ENCODE results near the gene GSTA3.
"Not testable (repeated sequence)": the region's sequence is repeated elsewhere in the genome, so short reads cannot be mapped to it uniquely, and the experiment has no call there.

Gene GSTA3

DNA sequence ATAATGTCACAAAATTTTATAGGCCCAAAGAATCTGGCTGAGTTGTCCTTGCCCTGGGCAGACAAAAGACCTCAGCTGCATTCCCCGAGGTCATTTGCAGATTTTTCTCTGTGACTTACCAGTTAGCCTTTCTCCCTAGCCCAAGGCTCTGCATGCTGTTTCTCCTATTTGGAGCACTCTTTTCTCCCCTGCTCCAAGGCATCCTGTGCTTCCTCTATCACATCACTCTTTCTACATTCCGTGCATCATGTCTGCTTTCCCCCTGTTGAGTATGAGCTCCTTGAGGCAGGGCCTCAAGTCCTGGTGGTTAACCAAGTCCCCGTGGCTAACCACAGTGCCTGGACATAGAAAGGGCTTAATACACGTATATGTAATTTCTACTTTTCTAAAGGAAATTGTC is 593 bp upstream of the GSTA3 start:
- no peak for DNase-seq

- DNase-seq, result no peak
Observed at GRCh38 chr6:52909131-52909530, 367 bp downstream of the GSTA3 start.

DNA sequence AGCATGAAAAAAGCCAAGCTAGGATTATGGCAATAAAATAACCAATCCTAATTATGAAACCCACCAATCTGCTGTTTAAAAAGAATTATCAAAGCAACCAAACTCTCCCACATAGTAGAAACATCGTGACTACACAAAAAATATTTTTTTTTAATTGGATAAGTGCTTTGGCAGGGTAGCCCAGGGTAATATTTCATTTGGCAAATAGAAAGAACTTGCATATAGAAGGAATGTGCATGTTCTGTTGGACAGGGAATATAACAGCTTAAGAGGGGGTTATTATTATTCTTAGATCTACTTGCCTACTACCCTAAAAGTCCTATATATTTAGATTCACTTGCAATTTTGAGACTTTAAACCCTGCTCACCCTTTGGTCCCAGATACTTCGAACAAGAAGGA is 972 bp downstream of the GSTA3 start:
- DNase-seq, result no peak

DNA sequence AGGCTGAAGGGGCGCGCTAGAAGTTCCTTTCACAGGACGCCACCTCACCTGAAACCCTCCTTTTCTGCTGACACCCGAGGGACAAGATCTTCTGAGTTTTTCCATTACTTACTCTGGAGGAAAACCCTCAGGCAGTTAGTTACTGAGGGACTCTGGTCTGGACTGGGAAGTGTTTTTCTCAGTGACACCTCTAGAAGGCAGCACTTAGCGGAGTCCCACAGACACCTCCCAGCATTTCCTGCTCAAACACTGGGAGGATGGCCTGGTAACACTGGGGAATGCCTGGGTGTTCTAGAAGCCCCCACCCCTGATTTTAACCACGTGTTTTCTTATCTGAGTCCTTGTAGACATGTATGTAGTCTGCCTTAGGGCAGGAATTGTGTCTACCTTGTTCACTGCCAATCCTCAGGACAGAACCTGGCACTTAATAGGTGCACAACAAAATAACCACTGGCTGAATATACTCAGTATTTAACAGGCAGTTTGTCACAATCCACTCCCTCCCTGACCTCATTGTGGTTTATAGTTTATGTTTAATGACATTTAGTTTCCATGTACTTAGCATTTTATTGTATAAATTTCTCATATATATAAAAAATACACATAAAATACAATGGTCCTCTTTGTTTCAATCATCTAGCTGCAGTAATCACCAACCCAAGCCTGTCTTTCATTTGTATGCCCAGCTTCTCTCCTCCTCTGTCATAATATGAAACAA is 4.8 kb downstream of the GSTA3 start:
- DNase-seq, result no peak

GRCh38 chr6:52900536-52900935 is 9.0 kb downstream of the GSTA3 start:
- DNase-seq, result no peak

DNA sequence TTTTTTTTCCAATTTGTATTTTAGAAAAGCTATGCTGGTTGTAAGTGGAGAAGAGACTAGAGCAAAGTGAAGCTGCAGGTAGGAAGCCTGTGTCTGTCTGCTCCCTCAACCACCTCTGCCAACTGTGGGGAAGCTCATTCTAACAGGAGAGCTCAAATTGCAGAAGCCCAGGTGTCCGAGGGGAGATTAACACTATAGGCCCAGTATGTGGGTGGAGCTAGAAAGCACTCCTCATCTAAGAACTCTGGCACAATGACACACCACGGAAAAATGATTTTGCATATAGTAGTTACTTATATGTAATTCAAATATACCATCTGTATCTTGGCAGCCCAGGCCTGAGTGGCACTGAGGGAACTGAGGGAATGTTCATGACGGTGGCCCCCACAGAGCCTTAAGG is 13.7 kb downstream of the GSTA3 start:
- not testable (repeated sequence) for DNase-seq

- no peak for DNase-seq
Observed at GRCh38 chr6:52894285-52894684, 15.2 kb downstream of the GSTA3 start.

DNA sequence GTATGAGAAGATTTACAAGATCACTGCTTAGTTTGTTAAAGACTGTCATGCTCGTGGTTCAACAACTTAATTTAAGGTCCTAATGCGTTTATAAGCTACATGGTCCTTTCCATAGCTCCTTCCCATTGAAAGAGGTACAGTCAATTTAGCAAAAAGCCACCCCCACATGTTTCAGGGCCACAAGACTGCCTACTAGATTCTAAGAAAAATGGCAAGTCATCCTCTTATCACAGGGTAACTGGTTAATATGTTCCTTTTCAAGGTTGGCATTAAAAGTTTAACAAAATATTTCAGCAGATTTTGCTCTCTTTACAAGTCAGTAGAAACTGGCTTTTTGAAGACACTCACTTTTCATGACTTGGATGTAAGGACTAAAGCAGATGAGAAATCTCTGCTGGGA is 15.7 kb downstream of the GSTA3 start:
- DNase-seq, result no peak

DNA sequence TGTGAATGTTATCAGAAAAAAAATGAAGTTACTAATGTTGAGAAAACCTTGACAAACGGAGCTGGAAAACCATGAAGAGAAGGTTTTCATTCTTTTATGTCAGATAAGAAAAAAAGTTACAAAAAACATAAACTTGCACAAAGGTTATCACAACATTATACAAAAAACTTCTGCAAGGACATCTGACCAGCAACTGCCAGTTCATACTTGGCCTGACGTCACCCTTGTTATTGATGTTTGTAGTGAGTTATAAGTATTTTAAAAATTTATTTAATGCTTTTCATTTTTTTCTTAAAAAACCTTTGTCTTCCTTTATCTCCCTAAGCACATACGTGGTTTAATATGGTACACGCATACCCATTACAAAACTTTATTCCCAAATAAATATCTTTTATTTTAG is 16.3 kb downstream of the GSTA3 start:
- DNase-seq, result no peak

DNA sequence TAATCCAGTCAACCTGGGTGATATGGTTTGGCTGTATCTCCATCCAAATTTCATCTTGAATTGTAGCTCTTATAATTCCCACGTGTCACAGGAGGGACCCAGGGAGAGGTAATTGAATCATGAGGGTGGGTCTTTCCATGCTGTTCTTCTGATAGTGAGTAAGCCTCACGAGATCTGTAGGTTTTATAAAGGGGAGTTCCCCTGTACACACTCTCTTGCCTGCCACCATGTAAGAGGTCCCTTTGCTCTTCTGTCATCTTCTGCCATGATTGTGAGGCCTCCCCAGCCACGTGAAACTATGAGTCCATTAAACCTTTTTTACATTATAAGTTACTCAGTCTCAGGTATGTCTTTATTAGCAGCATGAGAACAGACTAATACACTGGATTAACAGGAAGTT is 19.5 kb downstream of the GSTA3 start:
- no peak for DNase-seq

DNA sequence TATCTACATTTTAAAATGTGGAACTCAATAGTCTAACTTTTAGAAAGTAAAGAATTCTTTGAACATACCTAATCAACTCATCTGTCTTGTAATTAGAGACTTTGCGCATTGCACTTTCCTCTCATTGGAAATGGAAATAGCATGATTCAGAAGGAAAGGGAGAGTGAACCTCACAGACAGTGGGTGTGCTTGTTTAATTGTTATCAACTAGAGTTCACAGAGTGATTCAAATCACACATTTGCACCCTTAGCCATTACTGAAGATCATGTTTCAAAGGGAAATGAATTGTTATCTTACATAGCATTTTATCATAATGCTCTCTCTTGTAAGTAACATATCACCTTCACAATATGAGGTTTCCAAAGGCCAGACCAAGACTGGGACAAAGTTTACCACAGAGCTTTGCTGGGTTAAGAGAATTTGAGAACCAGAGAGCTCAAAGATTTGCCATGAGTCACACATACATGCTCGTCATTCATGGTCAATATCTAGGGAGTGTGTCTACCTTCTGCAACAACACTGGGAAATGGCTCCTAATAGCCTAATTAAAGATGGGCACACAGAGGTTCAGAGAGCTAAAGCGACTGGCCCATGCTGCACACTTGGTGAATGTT is 21.5 kb downstream of the GSTA3 start:
- no peak for DNase-seq

DNA sequence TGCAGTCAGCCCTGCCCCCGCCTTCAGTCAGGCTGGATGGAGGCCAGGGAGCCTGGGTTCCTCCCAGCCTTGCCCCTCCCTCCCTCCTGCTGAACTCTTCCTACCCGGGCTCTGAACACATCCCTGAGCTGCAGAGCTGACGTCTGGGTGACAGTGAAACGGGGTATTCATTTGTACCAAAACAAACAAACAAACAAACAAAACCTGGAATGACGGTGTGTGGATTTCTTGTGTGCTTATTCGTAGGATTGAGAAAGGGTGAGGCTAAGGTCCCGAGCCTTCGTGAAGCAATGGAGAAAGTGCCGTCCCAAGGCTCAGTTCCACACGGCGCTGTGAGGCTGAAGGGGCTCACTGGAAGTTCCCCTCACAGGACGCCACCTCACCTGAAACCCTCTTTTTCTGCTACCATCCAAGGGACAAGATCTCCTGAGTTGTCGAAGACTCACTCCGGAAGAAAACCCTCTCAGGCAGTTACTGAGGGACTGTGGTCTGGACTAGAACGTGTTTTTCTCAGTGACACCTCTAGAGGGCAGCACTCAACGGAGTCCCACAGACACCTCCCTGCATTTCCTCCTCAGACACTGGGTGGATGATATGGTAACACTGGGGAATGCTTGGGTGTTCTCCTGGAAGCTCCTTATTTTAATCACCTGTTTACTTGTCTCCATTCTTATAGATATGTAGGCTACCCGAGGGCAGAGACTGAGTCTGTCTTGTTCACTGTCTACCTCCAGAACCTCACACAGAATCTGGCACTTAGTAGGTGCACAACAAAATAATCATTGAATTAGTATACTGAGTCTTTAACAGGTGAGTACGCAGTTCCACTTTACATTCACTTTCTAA is 27.3 kb downstream of the GSTA3 start:
- peak; percentile 33 for DNase-seq

- no peak for DNase-seq
Observed at GRCh38 chr6:52881662-52881995, 27.9 kb downstream of the GSTA3 start.

DNA sequence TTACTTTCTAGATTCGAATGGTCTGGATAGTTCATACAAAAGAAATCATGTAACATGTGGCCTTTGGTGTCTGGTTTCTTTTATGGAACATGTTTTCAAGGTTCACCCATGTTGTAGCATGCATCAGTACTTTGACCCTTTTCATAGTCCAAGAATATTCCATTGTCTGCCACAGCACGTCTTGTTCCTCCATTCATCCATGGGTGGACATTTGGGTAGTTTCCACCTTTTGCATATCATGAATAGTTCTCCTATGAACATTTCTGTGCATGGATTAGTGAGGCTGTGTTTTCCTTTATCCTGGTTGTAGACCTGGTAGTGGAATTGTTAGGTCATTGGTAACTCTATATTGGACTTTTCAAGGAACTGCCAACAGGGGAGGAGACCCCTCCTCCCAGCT is 31.7 kb downstream of the GSTA3 start:
- no peak for DNase-seq

DNA sequence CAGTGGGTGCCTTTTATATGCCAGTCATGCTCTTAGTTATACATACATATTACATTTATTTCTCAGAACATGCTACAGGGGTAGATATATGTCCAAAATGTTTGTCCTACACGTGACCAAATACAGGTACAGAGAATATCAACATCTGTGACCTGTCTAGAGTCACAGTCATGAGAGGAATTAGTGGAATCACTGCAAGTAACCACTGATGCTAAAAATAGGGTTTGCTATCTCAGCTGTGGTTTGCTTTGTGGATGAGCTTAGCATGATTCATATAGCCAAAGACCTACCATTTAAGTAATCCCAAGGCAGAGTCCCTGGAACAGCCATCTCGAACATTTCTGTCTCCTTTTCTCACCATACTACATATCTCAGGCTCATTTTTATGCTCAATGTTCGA is 32.3 kb downstream of the GSTA3 start:
- no peak for DNase-seq

GRCh38 chr6:52876056-52876787 is 33.3 kb downstream of the GSTA3 start:
- no peak for DNase-seq

- DNase-seq, result no peak
Observed at GRCh38 chr6:52872031-52872430, 37.5 kb downstream of the GSTA3 start.

DNA sequence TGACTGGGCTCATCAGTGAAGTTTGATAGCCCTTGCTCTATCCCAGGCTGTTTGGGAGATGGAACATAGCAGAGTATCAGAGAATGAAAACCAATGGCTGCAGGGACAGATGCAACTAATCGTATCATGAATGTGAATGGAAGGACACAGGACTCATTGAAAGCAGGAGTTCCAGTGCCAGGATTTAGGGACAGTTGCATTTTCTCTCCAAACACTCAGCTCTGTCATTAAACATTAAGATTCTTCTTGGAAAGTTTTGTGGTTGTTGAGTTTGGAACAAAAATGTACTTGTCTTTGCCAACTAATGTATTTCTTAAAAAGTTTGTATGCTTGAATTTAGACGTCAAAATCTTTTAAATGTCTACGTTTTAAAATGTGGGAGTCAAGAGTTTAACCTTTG is 37.9 kb downstream of the GSTA3 start:
- DNase-seq, result no peak

DNA sequence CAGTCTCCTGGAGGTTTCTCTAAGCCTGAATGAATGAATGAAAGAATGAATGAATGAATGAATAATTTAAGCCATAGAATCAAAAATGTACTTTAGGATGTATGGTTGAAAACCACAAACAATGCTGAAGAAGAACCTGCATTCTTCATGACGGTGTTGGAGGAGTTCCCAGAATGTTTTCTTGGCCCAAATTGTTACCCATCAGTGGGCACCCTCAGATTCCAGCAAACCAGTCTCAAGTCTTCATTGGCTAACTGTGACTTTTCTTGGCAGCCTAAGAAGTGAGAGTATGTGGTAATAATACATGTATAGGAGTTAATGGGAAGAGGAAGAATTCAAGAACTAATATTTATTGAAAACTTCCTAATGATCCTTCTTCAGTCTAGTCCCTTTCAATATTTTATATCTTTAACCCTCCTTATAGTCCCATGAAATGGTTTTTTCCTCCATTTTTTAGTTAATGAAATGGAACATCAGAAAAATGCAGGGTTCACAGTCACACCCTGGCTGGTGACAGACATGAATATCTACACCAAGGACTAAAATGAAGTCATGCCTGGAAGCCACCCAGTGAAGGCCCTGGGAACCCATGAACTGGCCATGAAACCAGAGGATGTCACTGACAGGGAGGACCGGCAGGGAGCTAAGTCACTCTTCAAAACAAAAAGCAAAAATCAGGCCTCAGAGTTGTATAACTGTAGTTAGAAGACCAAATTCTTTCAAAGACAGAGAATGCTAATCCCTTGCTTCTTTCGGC is 39.0 kb downstream of the GSTA3 start:
- not testable (repeated sequence) for DNase-seq

DNA sequence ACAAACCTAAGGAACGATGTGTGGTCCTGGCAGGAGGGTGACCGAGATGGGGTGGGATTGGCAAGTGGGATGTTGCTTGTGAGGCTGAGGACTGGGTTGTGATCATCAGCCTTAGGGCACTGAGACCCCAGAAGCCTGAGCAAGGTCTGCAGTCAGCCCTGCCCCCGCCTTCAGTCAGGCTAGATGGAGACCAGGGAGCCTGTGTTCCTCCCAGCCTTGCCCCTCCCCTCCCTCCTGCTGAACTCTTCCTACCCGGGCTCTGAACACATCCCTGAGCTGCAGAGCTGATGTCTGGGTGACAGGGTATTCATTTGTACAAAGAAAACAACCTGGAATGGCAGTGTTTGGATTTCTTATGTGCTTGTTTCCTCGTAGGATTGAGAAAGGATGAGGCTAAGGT is 40.6 kb downstream of the GSTA3 start:
- not testable (repeated sequence) for DNase-seq

- DNase-seq, result no peak
Observed at GRCh38 chr6:52868240-52868639, 41.3 kb downstream of the GSTA3 start.

- DNase-seq, result not testable (repeated sequence)
Observed at GRCh38 chr6:52861151-52861550, 48.3 kb downstream of the GSTA3 start.

- DNase-seq, result no peak
Observed at GRCh38 chr6:52858416-52858815, 51.1 kb downstream of the GSTA3 start.
